ENCODE data around the gene IGFALS.
A peak's percentile ranks its signal among the peaks of the same experiment; 100 is the strongest.

Gene IGFALS

DNA sequence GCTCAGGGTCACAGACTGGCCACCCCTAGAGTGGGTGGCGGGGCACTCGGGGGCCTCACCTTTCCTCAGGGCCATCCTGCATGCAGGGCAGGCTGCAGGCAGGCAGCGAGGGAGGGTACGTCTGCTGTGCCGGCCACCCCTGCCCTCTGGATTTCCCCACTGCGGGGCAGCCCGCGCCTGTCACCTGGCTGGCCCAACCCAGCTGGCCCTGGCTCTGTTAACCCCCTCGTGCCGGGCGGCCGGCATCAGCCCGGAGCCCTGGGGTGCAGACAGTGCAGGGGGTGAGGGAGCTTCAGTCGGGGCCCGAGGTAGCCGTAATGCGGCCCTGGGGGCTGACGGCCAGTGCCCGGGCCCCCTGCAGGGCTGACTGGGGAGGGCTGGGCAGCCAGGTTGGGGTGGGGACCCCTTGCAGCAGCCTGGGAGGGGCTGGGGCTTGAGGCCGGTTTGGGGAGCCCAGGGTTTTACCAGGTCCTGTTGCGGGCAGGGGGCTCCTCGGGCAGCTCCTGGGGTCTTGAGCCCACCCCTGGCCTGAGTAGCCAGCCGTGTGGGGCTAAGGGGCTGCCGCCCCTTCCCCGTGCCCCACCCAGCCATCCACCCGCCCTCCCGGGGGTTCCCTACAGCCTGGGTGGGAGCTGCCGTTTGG lies at the start of gene IGFALS:
TSS of gene IGFALS (minus strand) at position 128 of the 643 bp plus-strand sequence. CDS start at position 75, 53 bp downstream.
- no peak for DNase-seq (ENCODE audit: extremely low read depth, low read depth)
- TF ChIP-seq, protein P1, sequence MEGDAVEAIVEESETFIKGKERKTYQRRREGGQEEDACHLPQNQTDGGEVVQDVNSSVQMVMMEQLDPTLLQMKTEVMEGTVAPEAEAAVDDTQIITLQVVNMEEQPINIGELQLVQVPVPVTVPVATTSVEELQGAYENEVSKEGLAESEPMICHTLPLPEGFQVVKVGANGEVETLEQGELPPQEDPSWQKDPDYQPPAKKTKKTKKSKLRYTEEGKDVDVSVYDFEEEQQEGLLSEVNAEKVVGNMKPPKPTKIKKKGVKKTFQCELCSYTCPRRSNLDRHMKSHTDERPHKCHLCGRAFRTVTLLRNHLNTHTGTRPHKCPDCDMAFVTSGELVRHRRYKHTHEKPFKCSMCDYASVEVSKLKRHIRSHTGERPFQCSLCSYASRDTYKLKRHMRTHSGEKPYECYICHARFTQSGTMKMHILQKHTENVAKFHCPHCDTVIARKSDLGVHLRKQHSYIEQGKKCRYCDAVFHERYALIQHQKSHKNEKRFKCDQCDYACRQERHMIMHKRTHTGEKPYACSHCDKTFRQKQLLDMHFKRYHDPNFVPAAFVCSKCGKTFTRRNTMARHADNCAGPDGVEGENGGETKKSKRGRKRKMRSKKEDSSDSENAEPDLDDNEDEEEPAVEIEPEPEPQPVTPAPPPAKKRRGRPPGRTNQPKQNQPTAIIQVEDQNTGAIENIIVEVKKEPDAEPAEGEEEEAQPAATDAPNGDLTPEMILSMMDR (IDR thresholded peaks at IDR 0.05; ENCODE audit: low read depth, low read length) = no peak

DNA sequence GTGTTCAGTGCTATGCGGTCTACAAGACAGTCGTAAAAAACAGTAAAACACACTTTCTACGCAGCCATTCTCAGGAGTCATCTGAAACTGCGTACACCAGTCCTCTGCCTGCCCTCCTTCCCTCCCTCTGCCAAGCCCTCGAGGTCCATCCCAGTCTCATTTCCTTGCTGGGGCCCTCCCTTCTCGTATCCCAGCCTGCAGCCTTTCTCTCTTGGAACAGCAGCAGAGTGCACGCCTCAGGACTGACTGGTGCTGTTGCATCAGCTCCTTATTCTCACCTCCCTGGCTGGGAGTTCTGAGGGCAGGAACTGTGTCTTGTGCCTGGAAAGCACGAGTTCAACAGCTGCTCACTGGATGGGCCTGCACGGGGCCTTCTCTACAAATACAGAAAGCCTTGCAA lies 46.0 kb upstream of the IGFALS start:
- TF ChIP-seq, protein P1 (IDR thresholded peaks at IDR 0.05; ENCODE audit: low read depth, low read length) = no peak
- DNase-seq (ENCODE audit: extremely low read depth, low read depth) = peak; percentile 18

DNA sequence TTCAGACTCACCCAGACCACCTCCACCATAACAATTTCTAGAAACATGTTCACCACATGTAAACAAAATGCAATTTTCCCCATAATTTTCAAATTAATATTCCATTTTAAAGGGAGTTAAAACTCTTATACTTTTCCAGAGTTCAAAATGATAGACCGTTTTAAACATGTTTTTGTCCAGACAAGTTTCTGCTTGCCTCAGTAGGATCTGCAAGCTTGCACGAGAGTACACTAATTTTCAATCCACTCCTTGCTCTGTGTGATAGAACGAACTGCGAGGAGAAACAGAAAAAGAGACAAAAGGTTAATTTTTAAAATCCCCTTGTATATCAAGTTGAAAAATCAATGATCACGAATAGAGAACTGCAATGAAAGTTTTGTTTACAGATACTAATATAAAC lies 40.6 kb upstream of the IGFALS start:
- TF ChIP-seq, protein P1 (IDR thresholded peaks at IDR 0.05; ENCODE audit: low read depth, low read length) = no peak
- DNase-seq (ENCODE audit: extremely low read depth, low read depth) = no peak

DNA sequence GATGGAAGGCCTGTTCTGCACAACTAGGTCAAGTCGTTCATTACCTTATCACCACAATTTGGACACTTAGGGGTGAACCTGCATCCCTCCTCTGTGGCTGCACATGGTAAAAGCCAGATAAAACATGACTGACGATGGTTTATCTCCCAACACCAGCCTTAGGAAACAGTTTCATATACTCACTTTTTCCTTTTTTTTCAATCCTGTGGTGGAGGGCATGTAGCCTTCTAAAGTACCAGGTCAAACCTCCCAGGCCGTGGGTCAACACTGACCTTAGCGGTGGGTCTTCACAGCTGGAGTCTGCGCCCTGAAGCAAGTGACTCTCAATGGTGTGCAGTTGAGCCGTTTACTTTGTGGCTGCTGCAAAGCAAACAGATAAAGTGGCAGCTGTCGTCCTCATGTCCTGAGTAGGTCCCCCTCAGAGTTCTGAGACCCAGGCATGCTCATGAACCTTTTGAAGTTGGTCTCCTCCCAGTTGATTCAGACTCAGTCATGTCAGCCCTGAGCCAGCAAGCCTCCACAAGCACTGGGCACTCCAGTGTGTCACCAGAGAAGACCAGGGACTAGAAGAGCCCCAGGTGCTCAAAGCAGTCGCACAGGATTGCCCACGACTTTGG lies 39.4 kb upstream of the IGFALS start:
- no peak for DNase-seq (ENCODE audit: extremely low read depth, low read depth)
- TF ChIP-seq, protein P1 (IDR thresholded peaks at IDR 0.05; ENCODE audit: low read depth, low read length) = no peak

DNA sequence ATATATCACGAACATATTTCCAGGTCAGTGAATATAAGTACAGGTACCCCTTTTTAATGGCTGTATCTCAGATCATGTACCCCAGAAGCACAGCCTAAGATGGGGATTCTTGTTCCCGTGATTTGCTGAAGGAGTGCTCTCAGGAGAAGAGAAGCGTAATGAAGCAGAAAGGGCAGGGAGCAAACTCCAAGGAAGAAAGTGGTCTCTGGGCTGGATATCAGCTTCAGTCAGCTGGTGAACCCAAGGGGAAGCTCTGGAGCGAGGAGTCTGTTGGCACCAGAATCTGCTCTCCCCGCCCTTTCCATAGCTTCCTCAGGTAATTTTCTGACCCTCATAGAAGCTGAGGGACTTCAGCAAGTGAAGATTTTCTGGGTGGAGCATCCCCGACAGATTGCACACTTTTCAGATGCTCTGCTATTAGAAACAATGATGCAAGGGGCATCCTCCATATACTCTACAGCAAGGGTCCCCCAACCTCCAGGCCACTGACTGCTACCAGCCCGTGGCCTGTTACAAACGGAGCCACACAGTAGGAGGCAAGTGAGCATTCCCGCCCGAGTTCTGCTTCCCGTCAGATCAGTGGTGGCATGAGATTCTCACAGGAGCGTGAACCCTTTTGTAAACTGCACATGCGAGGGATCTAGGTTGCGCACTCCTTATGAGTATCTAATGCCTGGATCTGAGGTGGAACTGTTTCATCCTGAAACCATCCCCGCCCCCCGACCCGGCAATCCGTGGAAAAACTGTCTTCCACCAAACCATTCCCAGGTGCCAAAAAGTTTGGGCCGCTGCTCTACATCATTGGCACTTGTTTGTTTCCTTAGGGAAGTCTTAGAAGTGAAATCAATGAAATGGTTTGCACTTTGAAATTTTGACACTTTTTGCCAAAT lies 37.9 kb upstream of the IGFALS start:
- TF ChIP-seq, protein P1 (IDR thresholded peaks at IDR 0.05; ENCODE audit: low read depth, low read length) = no peak

DNA sequence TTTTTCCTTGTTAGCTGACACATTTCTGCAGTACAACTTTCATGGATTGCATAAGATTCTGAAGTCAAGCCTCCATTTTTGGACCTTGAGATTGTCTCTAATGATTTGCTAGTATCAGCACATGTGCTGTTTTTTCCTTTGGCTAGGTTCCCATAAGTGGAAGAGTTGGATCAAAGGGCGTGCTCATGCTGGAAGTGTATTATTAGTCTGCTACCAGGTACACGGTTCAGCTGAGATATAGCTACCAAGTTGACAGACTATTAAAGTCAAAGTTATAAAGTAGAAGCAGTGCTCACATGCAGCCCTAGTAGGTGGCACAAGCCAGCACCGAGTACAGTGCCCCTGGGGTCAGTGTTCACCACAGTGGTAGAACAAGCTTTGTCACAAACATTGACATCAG lies 36.7 kb upstream of the IGFALS start:
- DNase-seq (ENCODE audit: extremely low read depth, low read depth) = no peak
- TF ChIP-seq, protein P1 (IDR thresholded peaks at IDR 0.05; ENCODE audit: low read depth, low read length) = no peak

More for the DNA sequence above, 37.9 kb upstream of the IGFALS start:
- no peak for DNase-seq (ENCODE audit: extremely low read depth, low read depth)

Data from AG09319 (cell line).